ENCODE data around the gene ENSA.

- TF ChIP-seq REST (IDR thresholded peaks at IDR 0.05; ENCODE audit: low read depth) (no peak), EP300 (IDR thresholded peaks at IDR 0.05; ENCODE audit: borderline replicate concordance) (no peak), TAF1 (IDR thresholded peaks at IDR 0.05; ENCODE audit: low read depth) (no peak), YY1 (IDR thresholded peaks at IDR 0.05; ENCODE audit: low read depth) (no peak), ZBTB7A (IDR thresholded peaks at IDR 0.05; ENCODE audit: low read depth) (no peak), MAX (IDR thresholded peaks at IDR 0.05) (no peak), FOXM1 (IDR thresholded peaks at IDR 0.05; ENCODE audit: borderline replicate concordance, low read depth) (no peak), TCF12 (IDR thresholded peaks at IDR 0.05; ENCODE audit: low read depth) (no peak), EGR1 (IDR thresholded peaks at IDR 0.05) (no peak), TEAD4 (IDR thresholded peaks at IDR 0.05) (no peak), RAD21 (IDR thresholded peaks at IDR 0.05; ENCODE audit: low read depth) (no peak), CREB1 (IDR thresholded peaks at IDR 0.05; ENCODE audit: low read depth) (no peak), USF1 (IDR thresholded peaks at IDR 0.05) (no peak), CEBPB (IDR thresholded peaks at IDR 0.05) (no peak)
Observed at GRCh38 chr1:150609732-150610131, 19.7 kb downstream of the ENSA start.

All from Ishikawa (cell line).